IPS DF 4.7 (cell line): Measurements from ENCODE around the gene MYO1D.
"Not testable (repeated sequence)": the region's sequence is repeated elsewhere in the genome, so short reads cannot be mapped to it uniquely, and the experiment has no call there.

ENCODE experiments used
- DNase-seq: peaks from one replicate; pipeline ENCODE4 v3.0.0-alpha.2; 2013; ENCODE audit warnings: low spot score; ENCODE audit errors: extremely low read depth

MYO1D gene

DNA sequence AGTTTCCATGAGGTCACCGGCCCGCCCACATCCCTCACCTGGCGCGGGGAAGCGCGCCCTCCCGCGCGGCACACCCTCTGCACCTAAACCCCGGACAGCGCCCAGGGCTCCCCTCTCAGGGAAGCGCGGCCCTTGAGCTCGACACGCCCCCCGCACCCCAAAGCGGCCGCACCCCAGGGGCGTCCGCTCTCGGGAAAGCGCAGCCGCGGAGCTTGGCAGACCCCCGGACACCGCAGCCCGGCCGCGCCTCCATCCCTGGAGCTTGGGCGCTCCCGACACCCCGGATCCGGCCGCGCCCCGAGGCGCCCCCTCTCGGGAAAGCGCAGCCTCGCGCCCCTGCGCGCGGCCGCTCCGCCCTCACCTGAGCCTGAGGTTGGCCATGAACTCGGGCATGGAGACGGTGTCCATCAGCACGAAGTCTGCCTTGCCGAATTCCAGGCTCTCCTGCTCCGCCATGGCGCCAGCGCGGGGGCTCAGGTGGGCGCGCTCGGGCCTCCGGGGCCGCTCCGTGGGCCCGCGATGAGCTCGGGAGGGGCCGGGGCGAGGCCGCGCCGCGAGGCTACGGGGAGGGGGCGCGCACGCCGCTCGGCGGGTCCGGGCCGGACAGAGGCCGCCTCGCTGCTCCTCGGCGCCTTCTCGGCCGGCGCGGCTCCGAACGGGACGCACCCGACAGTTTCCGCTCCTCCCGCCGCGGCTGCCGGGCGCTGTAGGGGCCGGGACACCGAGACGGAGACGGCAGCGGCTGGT is at the start of gene MYO1D:
TSS of gene MYO1D (minus strand) at position 708 of the 747 bp plus-strand sequence. CDS start at position 456, 252 bp downstream.
- DNase-seq: no peak

DNA sequence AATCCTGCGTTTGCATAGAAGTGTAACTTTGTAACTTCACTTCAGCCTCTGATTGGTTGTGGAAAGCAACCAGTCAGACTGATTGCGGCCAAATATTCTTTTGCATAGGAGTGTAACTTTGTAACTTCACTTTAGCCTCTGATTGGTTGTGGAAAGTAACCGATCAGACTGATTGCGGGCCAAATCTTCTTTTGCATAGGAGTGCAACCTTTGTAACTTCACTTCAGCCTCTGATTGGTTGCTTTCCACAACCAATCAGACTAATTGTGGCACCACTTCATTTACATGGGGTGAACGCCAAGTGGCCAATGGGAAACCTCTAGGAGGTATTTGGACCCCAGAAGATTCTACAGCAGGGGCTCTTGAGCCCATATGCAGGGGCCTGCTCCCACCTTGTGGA is 49.3 kb upstream of the MYO1D start:
- no peak for DNase-seq

GRCh38 chr17:32923905-32924304 is 47.0 kb upstream of the MYO1D start:
- DNase-seq: not testable (repeated sequence)

DNA sequence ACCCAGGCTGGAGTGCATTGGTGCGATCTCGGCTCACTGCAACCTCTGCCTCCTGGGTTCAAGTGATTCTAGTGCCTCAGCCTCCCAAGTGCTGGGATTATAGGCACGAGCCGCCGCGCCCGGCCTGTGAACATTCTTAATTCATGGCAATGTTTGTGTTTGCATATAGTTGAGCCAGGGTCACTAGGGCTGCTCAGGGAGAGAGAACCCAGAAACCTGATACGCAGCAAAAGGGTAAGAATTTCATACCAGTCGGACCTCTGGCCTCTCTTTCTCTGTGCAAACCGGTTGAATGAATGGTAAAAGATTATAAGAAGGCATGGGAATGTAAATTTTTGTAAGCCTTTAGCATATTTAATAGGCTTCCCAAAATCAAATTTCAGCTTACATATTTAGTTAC is 44.1 kb upstream of the MYO1D start:
- no peak for DNase-seq

GRCh38 chr17:32920293-32920692 is 43.4 kb upstream of the MYO1D start:
- no peak for DNase-seq

DNA sequence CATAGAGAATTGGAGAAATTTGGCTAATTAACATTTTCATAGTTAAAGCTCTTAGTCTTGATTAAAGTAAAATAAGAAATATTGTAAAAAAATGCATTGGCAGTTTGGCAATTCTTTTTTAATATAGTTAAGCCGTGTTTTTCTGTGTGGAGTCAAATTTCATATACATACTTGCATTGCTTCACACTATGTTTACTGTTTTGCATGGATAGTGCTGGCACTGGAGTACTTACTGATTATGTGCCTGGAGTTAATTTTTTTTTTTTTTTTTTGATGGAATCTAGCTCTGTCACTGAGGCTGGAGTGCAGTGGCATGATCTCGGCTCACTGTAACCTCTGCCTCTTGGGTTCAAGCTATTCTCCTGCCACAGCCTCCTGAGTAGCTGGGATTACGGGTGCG is 43.0 kb upstream of the MYO1D start:
- not testable (repeated sequence) for DNase-seq

DNA sequence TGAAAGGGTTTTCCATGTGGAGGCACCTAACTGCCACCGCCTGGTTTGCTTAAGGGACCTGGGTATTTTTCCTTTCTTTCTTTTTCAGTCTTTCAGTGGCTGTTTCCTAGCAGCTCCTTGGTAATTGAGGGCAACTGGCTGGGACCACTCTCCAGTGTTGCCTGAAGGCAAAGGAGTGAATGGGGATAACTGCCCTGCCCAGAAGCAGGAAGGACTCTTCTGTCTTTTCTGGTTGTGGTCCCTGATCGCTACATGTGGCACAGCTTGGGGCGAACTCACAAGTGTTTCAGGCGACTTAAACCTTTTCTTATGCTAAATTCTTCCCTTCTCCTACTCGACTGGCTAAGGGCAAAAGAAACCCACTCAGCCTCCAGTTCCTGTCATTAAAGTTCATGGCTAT is 40.9 kb upstream of the MYO1D start:
- no peak for DNase-seq

DNA sequence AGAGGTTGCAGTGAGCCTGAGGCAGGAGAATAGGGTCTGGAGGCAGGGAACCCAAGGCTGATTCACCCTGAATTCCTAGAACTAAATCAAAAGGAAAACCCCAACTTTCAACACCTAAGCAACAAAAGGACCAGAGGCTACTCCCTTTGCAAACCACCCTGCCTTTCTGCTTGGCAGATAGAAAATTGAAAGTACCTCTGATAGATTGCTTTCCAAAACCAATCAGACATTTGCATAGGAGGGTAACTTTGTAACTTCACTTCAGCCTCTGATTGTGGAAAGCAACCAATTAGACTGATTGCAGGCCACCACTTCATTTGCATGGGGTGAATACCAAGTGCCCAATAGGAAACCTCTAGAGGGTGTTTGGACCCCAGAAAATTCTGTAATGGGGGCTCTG is 40.2 kb upstream of the MYO1D start:
- DNase-seq: no peak

DNA sequence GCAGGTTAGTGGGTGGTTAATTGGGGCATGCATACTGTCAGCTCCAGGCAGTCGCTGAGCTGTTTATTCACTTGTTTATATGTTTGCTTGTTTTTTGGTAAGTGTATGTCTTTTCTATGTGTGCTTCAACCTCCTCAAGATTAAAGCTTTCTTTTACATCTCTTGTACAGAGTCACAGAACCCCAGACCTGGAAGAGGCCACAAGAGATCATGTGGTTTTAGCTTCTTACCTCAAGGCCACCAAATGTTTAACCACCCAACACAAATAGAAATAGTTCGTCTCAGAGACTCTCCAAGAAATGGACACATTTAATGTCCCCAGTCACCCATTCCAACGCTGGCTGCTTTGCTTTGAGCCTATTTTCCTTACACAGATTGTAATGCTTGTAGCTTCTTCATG is 39.2 kb upstream of the MYO1D start:
- DNase-seq: no peak

DNA sequence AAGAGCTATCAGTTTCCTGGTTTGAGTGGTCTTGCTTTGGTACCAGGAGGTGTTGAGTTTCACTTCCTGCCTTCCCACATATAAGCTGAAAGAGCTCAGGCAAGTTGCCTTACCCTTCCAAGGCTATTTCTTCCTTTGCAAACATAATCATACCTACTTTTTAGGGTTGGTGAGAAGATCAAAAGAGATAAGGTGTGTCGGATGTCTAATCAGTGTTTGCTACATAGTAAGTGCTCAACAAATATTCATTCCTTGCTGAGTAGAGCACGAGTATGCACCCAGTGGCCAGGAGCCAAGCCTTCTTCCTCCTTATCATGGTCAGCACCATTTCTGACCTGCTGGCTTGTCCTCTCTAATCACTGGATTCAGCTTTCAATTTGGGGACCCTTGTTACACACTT is 38.3 kb upstream of the MYO1D start:
- no peak for DNase-seq

GRCh38 chr17:32914181-32914580 is 37.3 kb upstream of the MYO1D start:
- DNase-seq: no peak

- DNase-seq: no peak
These were observed 36.7 kb upstream of the MYO1D start for GRCh38 chr17:32913593-32913992.

GRCh38 chr17:32912218-32912897 is 35.4 kb upstream of the MYO1D start:
- no peak for DNase-seq

DNA sequence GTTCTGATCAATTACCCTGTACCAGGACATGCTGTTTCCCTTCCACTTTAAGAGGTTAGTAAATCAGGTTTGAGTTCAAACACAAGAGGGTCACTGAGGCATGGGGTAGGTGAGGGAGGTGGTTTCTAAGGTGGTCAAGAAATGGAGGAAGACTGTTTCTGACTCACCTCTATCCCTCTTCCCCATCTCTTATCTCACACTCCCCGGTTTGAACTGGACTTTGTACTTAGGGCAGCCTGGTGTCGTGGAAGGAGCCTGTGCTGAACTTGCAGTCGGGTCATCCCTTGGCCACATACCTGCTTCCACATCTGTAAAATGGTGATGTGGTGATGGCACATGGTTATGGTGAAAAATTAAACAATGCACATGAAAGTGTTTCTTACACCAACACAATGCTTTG is 33.8 kb upstream of the MYO1D start:
- DNase-seq: no peak

DNA sequence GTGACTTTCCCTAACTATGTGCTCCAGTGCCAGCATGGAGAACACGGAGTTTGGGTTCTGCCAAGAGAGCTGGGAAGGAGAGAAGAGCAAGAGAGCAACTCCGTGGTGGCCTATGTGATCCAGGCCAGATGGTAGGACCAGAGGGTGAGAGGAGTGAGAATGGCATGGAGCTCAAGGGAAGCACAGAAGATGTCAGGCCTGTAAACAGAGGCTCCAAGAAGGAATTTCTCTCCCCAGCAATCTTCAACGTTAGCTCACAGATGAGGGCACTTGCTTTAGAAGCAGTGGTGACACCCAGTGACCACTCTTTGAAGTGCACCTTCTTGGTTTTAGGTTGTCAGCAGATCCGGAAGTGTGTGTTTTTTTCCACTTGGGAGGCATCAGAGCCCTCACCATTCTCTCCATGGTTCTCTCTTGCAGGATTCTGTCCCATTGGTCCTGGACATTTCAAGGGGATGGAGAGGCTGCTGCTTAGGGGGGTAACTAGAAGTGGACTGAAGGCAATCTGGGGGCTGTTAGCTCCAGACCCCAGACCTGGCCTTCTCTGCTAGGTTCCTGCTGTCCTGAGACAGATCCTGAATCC is 33.0 kb upstream of the MYO1D start:
- peak; percentile 76 for DNase-seq

GRCh38 chr17:32907583-32907982 is 30.7 kb upstream of the MYO1D start:
- no peak for DNase-seq

DNA sequence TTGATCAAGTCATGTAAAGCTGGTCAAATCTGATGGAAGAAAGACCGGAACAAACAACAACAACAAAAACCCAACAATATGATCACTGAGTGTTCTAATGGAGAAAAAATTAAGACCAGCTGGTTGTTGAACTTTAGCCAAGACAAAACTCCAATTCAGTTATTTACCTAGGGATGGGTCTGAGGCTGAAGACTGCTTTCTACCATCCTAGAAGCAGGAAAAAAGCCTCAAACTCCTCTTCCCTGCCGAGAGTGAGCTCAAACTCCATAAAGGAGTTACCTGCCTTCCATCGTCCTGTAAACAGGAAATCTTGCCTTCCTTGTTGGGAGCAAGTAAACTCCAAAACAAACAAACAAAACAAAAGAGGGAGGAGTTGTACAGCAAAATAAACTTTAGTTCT is 28.0 kb upstream of the MYO1D start:
- no peak for DNase-seq

GRCh38 chr17:32903774-32904673 is 27.1 kb upstream of the MYO1D start:
- no peak for DNase-seq

DNA sequence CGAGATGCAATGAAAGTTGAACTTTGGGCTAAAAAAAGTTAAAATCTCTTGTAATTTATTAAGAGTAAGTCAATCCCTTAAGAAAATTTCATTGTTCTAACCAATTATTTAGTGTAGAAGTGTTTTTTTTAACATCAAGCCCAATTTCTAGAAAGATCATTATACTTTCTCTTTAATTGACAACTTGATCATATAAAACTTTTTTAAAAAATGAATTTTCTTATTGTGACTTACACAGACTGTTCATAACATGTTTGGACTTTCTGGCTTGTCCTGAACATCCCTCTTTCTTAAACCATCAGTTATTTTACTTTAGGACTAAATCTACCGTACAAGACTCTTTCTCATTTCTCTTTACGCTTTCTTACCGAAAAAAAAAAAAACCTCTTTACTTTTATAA is 24.8 kb upstream of the MYO1D start:
- DNase-seq: no peak

GRCh38 chr17:32899236-32900013 is 22.5 kb upstream of the MYO1D start:
- no peak for DNase-seq
